ENCODE measurements around the gene HOXA9.

DNA sequence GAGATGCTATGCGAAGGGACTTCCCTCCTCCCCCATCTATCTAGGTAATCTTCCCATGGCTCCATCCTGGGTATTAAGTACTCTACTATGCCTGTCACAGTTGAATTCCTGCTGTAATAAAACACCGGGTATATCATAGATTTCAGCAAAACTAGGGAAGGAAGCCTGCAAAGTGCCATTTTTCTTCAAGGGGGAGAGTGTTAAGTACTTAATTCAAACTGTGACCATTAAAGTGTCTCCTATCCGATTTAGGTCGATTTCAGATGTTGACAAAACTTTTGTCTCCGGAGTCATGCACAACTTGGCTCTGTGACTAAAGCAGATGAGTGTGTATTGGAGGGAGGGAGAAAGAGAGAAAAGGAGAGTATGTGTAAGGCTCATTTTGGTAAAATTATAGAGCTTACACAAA, 39.3 kb downstream of the HOXA9 start:
- no peak for TF ChIP-seq POLR2A (IDR thresholded peaks at IDR 0.05; ENCODE audit: low read depth, low read length)
- no peak for TF ChIP-seq POLR2AphosphoS5 (IDR thresholded peaks at IDR 0.05; ENCODE audit: low read depth, low read length)
